HepG2 (cell line): Measurements from ENCODE around the gene VWA5B1. TPM values are rescaled to one million over a fixed set of nuclear protein-coding genes. Genes with fewer than 3 reads are reported as not detected.

Source experiments
- ATAC-seq: fragments of 200-7000 bp; cut with Tn5 transposase; 3 replicates; pipeline ENCODE4 v1.9.1; 2020; ENCODE audit warnings: mild to moderate bottlenecking, moderate library complexity
- BruUV-seq: library from RNA; stranded (reverse); fragments of 400-500 nt; replicated peaks from 2 replicates; lab custom pipeline; 2021; lab: Mats Ljungman, UMichigan
- CTCF ChIA-PET: fragments of 300-600 bp; formaldehyde crosslinking; extraction: SDS; loops from one replicate; lab custom pipeline; 2021; ENCODE audit warnings: low total read pairs, inconsistent platforms, low intra/inter-chr PET ratio; lab: Yijun Ruan, JAX
- POLR2A ChIA-PET: fragments of 350-600 bp; sonication (Branson Sonifier 250); formaldehyde crosslinking; loops from one replicate; lab custom pipeline; 2020; ENCODE audit warnings: antibody characterized with exemption, inconsistent platforms; lab: Yijun Ruan, JAX
- DNase-seq: peaks from one replicate; pipeline ENCODE4 v3.0.0-alpha.2; 2015; ENCODE audit warnings: low spot score
- FAIRE-seq: peaks from 3 replicates; lab custom pipeline; 2011; peaks lifted over from hg19 to GRCh38; lab: Jason Lieb, UNC
- H2AFZ ChIP-seq: one replicate; pipeline ENCODE4 v1.6.1; 2011; ENCODE audit warnings: low read length, inconsistent platforms
- H3K27ac ChIP-seq: fragments of 300-600 bp; 3 replicates; pipeline ENCODE4 v1.8.0; 2011; ENCODE audit warnings: mixed run types, mild to moderate bottlenecking, mixed read lengths, low read length, inconsistent platforms; ENCODE audit not compliant: insufficient read depth; ENCODE audit errors: extremely low read length
- H3K27me3 ChIP-seq, 2 experiments: fragments of 200-600 bp in 1 of 2; 2 replicates in 1 of 2; 3 replicates in 1 of 2; pipeline versions ENCODE4 v1.6.0 to v1.8.0; 2011; ENCODE audit warnings: low read length in 2 of 2, mild to moderate bottlenecking in 2 of 2, moderate library complexity in 2 of 2, inconsistent platforms in 1 of 2; ENCODE audit not compliant: insufficient read depth in 2 of 2, control insufficient read depth in 1 of 2
- H3K36me3 ChIP-seq, 2 experiments: fragments of 200-600 bp in 1 of 2; replicated peaks in 1 of 2; 2 replicates in 1 of 2; 3 replicates in 1 of 2; pipeline versions ENCODE4 v1.5.1 to v1.8.0; 2011; ENCODE audit warnings: low read length in 2 of 2, inconsistent platforms in 1 of 2; ENCODE audit not compliant: insufficient read depth in 2 of 2, control insufficient read depth in 1 of 2
- H3K4me1 ChIP-seq: 2 replicates; pipeline ENCODE4 v1.5.1; 2012; ENCODE audit warnings: low read length, inconsistent platforms; ENCODE audit not compliant: insufficient read depth
- H3K4me2 ChIP-seq: 2 replicates; pipeline ENCODE4 v1.6.0; 2011; ENCODE audit warnings: low read depth, low read length, inconsistent platforms
- H3K4me3 ChIP-seq, 3 experiments: fragments of 200-600 bp in 1 of 3; sonication (generic), shearing (Covaris generic) in 1 of 3; replicated peaks in 1 of 3; 2 replicates each; pipeline ENCODE4 v1.5.1; 2011 to 2016; ENCODE audit warnings: low read length in 3 of 3, inconsistent platforms in 2 of 3, low read depth in 2 of 3, mild to moderate bottlenecking in 2 of 3, control low read depth in 1 of 3, mixed read lengths in 1 of 3; ENCODE audit not compliant: insufficient read depth in 1 of 3
- H3K79me2 ChIP-seq: one replicate; pipeline ENCODE4 v1.6.1; 2011; ENCODE audit warnings: low read length, inconsistent platforms; ENCODE audit not compliant: insufficient read depth
- H3K9ac ChIP-seq: 2 replicates; pipeline ENCODE4 v1.6.0; 2011; ENCODE audit warnings: mild to moderate bottlenecking, low read depth, low read length, inconsistent platforms; ENCODE audit not compliant: insufficient read depth
- H3K9me3 ChIP-seq: 2 replicates; pipeline ENCODE4 v1.5.1; 2012; ENCODE audit warnings: mild to moderate bottlenecking, low read length
- H4K20me1 ChIP-seq: 2 replicates; pipeline ENCODE4 v1.6.0; 2011; ENCODE audit warnings: inconsistent platforms, mild to moderate bottlenecking, low read length, moderate library complexity; ENCODE audit not compliant: insufficient read depth
- CHD2 ChIP-seq: IDR thresholded peaks from 2 replicates; pipeline ENCODE4 v1.6.1; 2011; ENCODE audit warnings: low read depth, low read length, improper control_type of control experiment
- CREB1 ChIP-seq, 2 experiments: fragments of 450-650 bp in 1 of 2; IDR thresholded peaks; 2 replicates each; pipeline ENCODE4 v1.6.1; 2016 to 2017; ENCODE audit warnings: control low read depth in 1 of 2, mild to moderate bottlenecking in 1 of 2, missing compliant biosample characterization in 1 of 2, missing genetic modification characterization in 1 of 2
- DMAP1 ChIP-seq: IDR thresholded peaks from 2 replicates; pipeline ENCODE4 v1.6.1; 2016
- GFI1 ChIP-seq: sonication (generic); formaldehyde crosslinking; IDR thresholded peaks from 2 replicates; pipeline ENCODE4 v1.5.0; 2020; ENCODE audit warnings: missing genetic modification reagents, mild to moderate bottlenecking, borderline replicate concordance
- HDAC1 ChIP-seq: sonication (generic); formaldehyde crosslinking; IDR thresholded peaks from 2 replicates; pipeline ENCODE4 v1.5.1; 2020; ENCODE audit warnings: mild to moderate bottlenecking, missing genetic modification reagents
- MZF1 ChIP-seq: sonication (generic); formaldehyde crosslinking; IDR thresholded peaks from 2 replicates; pipeline ENCODE4 v1.8.1; 2023; ENCODE audit warnings: mild to moderate bottlenecking, missing genetic modification reagents, borderline replicate concordance
- NR2F6 ChIP-seq, 2 experiments: IDR thresholded peaks; 2 replicates each; pipeline ENCODE4 v1.6.1; 2016; ENCODE audit warnings: antibody characterized with exemption in 1 of 2, mild to moderate bottlenecking in 1 of 2
- ZNF138 ChIP-seq: sonication (generic); formaldehyde crosslinking; IDR thresholded peaks from 2 replicates; pipeline ENCODE4 v1.5.0; 2020; ENCODE audit warnings: mild to moderate bottlenecking, low read depth, missing genetic modification reagents
- ZNF614 ChIP-seq: IDR thresholded peaks from 2 replicates; pipeline ENCODE4 v1.6.1; 2018; ENCODE audit warnings: missing biosample characterization, missing genetic modification reagents, inconsistent platforms, borderline replicate concordance
- ZNF652 ChIP-seq: IDR thresholded peaks from 2 replicates; pipeline ENCODE4 v1.6.1; 2016; ENCODE audit warnings: low read depth, borderline replicate concordance
- ZNF7 ChIP-seq: IDR thresholded peaks from 2 replicates; pipeline ENCODE4 v1.6.1; 2016; ENCODE audit warnings: missing biosample characterization, missing genetic modification reagents
- WGBS: methylation state at CpG from one replicate; pipeline ENCODE4 v1.1.6; 2017; ENCODE audit warnings: low lambda C conversion rate; 5-methylcytosine and 5-hydroxymethylcytosine counted together
- in situ Hi-C: cut with HindIII; loops from 2 replicates; pipeline ENCODE4 v1.10.0; 2017; ENCODE audit warnings: low pct_unique_long_range_greater_than_20kb; ENCODE audit not compliant: extremely low pct_ligation_motif_present
- intact Hi-C: fragments of 100-400 bp; cut with micrococcal nuclease; formaldehyde crosslinking; loops from one replicate; pipeline ENCODE4 v1.10.0; 2022; ENCODE audit not compliant: unreplicated experiment
- polyA plus RNA-seq, 8 experiments: library from polyadenylated mRNA; depleted of rRNA in 3 of 8; stranded (reverse) in 7 of 8; unstranded in 1 of 8; fragments of >200 nt; fragmentation: Illumina TruSeq in 4 of 8; extraction: Trizol in 4 of 8; gene quantifications; 2 replicates each; pipeline versions ENCODE4 v1.2.1 to v1.2.3, GENCODE V29; 2011 to 2016; ENCODE audit warnings: low read depth in 4 of 8, missing spikeins in 1 of 8, mixed read lengths in 1 of 8; ENCODE audit not compliant: insufficient read depth in 1 of 8
- total RNA-seq, 5 experiments: library from RNA; depleted of rRNA; stranded (reverse); fragments of >200 nt; fragmentation: Illumina TruSeq; extraction: Trizol; gene quantifications; 2 replicates each; pipeline ENCODE4 v1.2.3, GENCODE V29; 2016; ENCODE audit warnings: low read depth in 1 of 5
- TF ChIP-seq, protein P1 (sequence below): sonication (generic); formaldehyde crosslinking; IDR thresholded peaks from 2 replicates; pipeline ENCODE4 v1.5.1; 2020; ENCODE audit warnings: missing genetic modification reagents, mild to moderate bottlenecking, borderline replicate concordance
- TF ChIP-seq, protein P2 (sequence below): sonication (generic); formaldehyde crosslinking; IDR thresholded peaks from 2 replicates; pipeline ENCODE4 v1.5.0; 2020; ENCODE audit warnings: mild to moderate bottlenecking, missing genetic modification reagents
- TF ChIP-seq, protein P3 (sequence below): fragments of 450-650 bp; IDR thresholded peaks from 2 replicates; pipeline ENCODE4 v1.6.1; 2016
- TF ChIP-seq, protein P4 (sequence below): sonication (generic); formaldehyde crosslinking; IDR thresholded peaks from 2 replicates; pipeline ENCODE4 v1.5.0; 2020; ENCODE audit warnings: missing genetic modification reagents
- TF ChIP-seq, protein P5 (sequence below): sonication (generic); formaldehyde crosslinking; IDR thresholded peaks from 2 replicates; pipeline ENCODE4 v1.9.0; 2021; ENCODE audit warnings: missing genetic modification reagents, mild to moderate bottlenecking, borderline replicate concordance

The VWA5B1 gene
- total and polyA plus RNA-seq, 2 of the 13 experiments (the other 11 are each of a cell fraction or from before 2014, with no cell fraction given) = not detected

DNA sequence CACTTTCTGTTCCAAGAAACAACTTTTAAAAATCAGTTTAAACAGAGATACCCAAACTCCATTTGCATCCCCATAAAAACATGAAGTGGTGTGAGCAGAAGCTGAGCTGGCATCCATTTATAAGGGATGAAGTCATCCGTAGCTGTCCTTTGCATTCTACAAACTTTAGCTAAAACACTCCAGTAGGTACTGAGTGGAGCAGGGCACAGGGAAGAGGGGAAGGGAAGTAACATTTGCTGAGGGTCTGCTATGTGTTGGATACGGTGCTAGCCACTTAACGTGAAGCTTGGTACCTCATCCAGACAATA lies 32.9 kb downstream of the VWA5B1 start:
- 12% methylated on average over 3 of the region's 3 CpGs for WGBS
- BruUV-seq = no TSS peak
- H3K9me3 ChIP-seq = no peaks in the 10 kb centered on the region
- no peak for DNase-seq
- no peak for ATAC-seq
- ChIA-PET POLR2A (no interaction called here), CTCF (no interaction called here)
- H3K4me1 ChIP-seq = no peaks in the 10 kb centered on the region
- H3K4me3 ChIP-seq = no peak overlapping the region
- no peak overlapping the region for H2AFZ ChIP-seq
- no peak overlapping the region for H3K27ac ChIP-seq
- H3K9ac ChIP-seq = no peak overlapping the region
- H4K20me1 ChIP-seq = no peaks in the 10 kb centered on the region
- no peaks in the 10 kb centered on the region for H3K36me3 ChIP-seq
- no peak for FAIRE-seq
- no peak overlapping the region for H3K4me2 ChIP-seq
- peaks cover 8 to 69% of the 10 kb centered on the region in 2 experiments for H3K27me3 ChIP-seq
- H3K79me2 ChIP-seq = no peaks in the 10 kb centered on the region
- in situ Hi-C loops = no loop called here
- intact Hi-C loops = no loop called here
- TF ChIP-seq, protein P1, sequence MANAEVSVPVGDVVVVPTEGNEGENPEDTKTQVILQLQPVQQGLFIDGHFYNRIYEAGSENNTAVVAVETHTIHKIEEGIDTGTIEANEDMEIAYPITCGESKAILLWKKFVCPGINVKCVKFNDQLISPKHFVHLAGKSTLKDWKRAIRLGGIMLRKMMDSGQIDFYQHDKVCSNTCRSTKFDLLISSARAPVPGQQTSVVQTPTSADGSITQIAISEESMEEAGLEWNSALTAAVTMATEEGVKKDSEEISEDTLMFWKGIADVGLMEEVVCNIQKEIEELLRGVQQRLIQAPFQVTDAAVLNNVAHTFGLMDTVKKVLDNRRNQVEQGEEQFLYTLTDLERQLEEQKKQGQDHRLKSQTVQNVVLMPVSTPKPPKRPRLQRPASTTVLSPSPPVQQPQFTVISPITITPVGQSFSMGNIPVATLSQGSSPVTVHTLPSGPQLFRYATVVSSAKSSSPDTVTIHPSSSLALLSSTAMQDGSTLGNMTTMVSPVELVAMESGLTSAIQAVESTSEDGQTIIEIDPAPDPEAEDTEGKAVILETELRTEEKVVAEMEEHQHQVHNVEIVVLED (CRISPR knock-in tag) = no peak
- no peak for TF ChIP-seq ZNF138 (CRISPR knock-in tag)
- no peak for TF ChIP-seq HDAC1 (CRISPR knock-in tag)
- TF ChIP-seq GFI1 = no peak
- TF ChIP-seq, protein P2, sequence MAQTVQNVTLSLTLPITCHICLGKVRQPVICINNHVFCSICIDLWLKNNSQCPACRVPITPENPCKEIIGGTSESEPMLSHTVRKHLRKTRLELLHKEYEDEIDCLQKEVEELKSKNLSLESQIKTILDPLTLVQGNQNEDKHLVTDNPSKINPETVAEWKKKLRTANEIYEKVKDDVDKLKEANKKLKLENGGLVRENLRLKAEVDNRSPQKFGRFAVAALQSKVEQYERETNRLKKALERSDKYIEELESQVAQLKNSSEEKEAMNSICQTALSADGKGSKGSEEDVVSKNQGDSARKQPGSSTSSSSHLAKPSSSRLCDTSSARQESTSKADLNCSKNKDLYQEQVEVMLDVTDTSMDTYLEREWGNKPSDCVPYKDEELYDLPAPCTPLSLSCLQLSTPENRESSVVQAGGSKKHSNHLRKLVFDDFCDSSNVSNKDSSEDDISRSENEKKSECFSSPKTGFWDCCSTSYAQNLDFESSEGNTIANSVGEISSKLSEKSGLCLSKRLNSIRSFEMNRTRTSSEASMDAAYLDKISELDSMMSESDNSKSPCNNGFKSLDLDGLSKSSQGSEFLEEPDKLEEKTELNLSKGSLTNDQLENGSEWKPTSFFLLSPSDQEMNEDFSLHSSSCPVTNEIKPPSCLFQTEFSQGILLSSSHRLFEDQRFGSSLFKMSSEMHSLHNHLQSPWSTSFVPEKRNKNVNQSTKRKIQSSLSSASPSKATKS (CRISPR knock-in tag) = no peak
- no peak for TF ChIP-seq NR2F6 (IDR thresholded peaks at IDR 0.05)
- no peak for TF ChIP-seq NR2F6 (CRISPR knock-in tag; IDR thresholded peaks at IDR 0.05)
- TF ChIP-seq, protein P3, sequence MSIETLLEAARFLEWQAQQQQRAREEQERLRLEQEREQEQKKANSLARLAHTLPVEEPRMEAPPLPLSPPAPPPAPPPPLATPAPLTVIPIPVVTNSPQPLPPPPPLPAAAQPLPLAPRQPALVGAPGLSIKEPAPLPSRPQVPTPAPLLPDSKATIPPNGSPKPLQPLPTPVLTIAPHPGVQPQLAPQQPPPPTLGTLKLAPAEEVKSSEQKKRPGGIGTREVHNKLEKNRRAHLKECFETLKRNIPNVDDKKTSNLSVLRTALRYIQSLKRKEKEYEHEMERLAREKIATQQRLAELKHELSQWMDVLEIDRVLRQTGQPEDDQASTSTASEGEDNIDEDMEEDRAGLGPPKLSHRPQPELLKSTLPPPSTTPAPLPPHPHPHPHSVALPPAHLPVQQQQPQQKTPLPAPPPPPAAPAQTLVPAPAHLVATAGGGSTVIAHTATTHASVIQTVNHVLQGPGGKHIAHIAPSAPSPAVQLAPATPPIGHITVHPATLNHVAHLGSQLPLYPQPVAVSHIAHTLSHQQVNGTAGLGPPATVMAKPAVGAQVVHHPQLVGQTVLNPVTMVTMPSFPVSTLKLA = no peak
- no peak for TF ChIP-seq CREB1 (IDR thresholded peaks at IDR 0.05)
- TF ChIP-seq CREB1 (CRISPR knock-in tag; IDR thresholded peaks at IDR 0.05) = no peak
- no peak for TF ChIP-seq ZNF614
- no peak for TF ChIP-seq ZNF7 (CRISPR knock-in tag)
- TF ChIP-seq, protein P4, sequence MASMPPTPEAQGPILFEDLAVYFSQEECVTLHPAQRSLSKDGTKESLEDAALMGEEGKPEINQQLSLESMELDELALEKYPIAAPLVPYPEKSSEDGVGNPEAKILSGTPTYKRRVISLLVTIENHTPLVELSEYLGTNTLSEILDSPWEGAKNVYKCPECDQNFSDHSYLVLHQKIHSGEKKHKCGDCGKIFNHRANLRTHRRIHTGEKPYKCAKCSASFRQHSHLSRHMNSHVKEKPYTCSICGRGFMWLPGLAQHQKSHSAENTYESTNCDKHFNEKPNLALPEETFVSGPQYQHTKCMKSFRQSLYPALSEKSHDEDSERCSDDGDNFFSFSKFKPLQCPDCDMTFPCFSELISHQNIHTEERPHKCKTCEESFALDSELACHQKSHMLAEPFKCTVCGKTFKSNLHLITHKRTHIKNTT = no peak
- TF ChIP-seq, protein P5, sequence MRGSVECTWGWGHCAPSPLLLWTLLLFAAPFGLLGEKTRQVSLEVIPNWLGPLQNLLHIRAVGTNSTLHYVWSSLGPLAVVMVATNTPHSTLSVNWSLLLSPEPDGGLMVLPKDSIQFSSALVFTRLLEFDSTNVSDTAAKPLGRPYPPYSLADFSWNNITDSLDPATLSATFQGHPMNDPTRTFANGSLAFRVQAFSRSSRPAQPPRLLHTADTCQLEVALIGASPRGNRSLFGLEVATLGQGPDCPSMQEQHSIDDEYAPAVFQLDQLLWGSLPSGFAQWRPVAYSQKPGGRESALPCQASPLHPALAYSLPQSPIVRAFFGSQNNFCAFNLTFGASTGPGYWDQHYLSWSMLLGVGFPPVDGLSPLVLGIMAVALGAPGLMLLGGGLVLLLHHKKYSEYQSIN (CRISPR knock-in tag) = no peak
- TF ChIP-seq DMAP1 (CRISPR knock-in tag) = no peak
- no peak for TF ChIP-seq CHD2
- TF ChIP-seq MZF1 (CRISPR knock-in tag) = no peak
- no peak for TF ChIP-seq ZNF652
